ENCODE results near the gene OARD1. TPM values are rescaled to one million over a fixed set of nuclear protein-coding genes. Genes with fewer than 3 reads are reported as not detected.

OARD1 gene
- total and polyA plus RNA-seq, 4 donors = 17.1 to 43.2 (median 32.9) TPM

- WGBS (ENCODE audit: insufficient coverage) = no CpG with 5 or more reads among the region's 2 CpGs
- Histone ChIP-seq H3K4me1 (ENCODE audit: control insufficient read depth, insufficient read depth, low read length) (no peaks in the 10 kb centered on the region), H3K9me3 (ENCODE audit: control insufficient read depth, insufficient read depth, low read length) (no peaks in the 10 kb centered on the region), H3K4me3 (ENCODE audit: low read depth, low read length) (no peak overlapping the region), H3K27ac (ENCODE audit: low read depth, low read length) (no peak overlapping the region), H3K27me3 (ENCODE audit: control insufficient read depth, insufficient read depth, low read length) (no peaks in the 10 kb centered on the region), H3K36me3 (ENCODE audit: control insufficient read depth, insufficient read depth, low read length) (peaks cover 10% of the 10 kb centered on the region)
- DNase-seq (ENCODE audit: low read depth in 4 of 6, low spot score in 6 of 6) = peak in 1 of 6 donors; percentile 25
Observed at GRCh38 chr6:41077536-41077935, 5.4 kb upstream of the OARD1 start.

GRCh38 chr6:41075651-41076626, 3.8 kb upstream of the OARD1 start:
- Histone ChIP-seq H3K36me3 (ENCODE audit: control insufficient read depth, insufficient read depth, low read length) (peaks cover 6% of the 10 kb centered on the region), H3K27me3 (ENCODE audit: control insufficient read depth, insufficient read depth, low read length) (no peaks in the 10 kb centered on the region), H3K4me3 (ENCODE audit: low read depth, low read length) (no peak overlapping the region), H3K4me1 (ENCODE audit: control insufficient read depth, insufficient read depth, low read length) (no peaks in the 10 kb centered on the region), H3K27ac (ENCODE audit: low read depth, low read length) (no peak overlapping the region), H3K9me3 (ENCODE audit: control insufficient read depth, insufficient read depth, low read length) (no peaks in the 10 kb centered on the region)
- DNase-seq (ENCODE audit: low read depth in 4 of 6, low spot score in 6 of 6) = no peak
- WGBS (ENCODE audit: insufficient coverage) = 63% methylated on average over 1 of the region's 4 CpGs

GRCh38 chr6:41074692-41075436, 2.7 kb upstream of the OARD1 start:
- H3K36me3 ChIP-seq (ENCODE audit: control insufficient read depth, insufficient read depth, low read length) = no peaks in the 10 kb centered on the region
- peak overlapping the region; percentile 100 for H3K27ac ChIP-seq (ENCODE audit: low read depth, low read length)
- no peak for DNase-seq (ENCODE audit: low read depth in 4 of 6, low spot score in 6 of 6)
- H3K9me3 ChIP-seq (ENCODE audit: control insufficient read depth, insufficient read depth, low read length) = no peaks in the 10 kb centered on the region
- no peaks in the 10 kb centered on the region for H3K27me3 ChIP-seq (ENCODE audit: control insufficient read depth, insufficient read depth, low read length)
- H3K4me1 ChIP-seq (ENCODE audit: control insufficient read depth, insufficient read depth, low read length) = no peaks in the 10 kb centered on the region
- WGBS (ENCODE audit: insufficient coverage) = 86% methylated on average over 2 of the region's 11 CpGs
- peak overlapping the region; percentile 92 for H3K4me3 ChIP-seq (ENCODE audit: low read depth, low read length)

DNA sequence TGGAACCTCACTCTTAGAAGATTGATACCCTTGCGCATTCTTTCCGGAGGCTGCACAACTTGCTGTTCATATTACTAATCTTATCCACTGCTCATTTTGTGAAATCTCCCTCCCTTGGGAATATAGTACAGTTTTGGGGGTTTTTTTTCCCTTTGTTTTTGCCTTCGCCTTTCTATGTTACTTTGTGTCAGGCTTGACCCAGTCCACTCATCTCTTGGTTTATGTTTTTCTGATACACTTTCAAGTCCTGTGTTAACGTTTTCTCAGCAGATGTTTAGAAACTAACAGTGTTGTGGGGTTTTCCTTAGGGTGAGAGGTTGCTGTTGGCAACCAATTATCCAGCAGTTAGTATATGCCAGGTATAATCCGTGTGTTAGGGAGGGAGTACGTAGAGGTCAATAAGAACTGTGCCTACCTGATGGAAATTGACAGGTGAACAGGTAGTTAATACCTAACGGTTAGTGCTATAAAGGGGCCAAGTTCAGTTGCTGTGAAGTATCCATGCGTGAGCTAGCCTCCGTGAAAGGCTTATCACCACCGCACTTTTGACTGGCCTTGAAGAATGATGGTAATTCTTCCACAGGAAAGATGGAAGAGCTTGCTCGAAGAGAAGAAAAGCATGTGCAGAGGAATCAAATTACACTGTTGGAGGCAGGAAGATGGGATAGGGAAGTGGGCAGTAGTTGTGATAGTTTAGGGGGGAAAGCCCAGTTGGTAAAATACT, 2.0 kb upstream of the OARD1 start:
- Histone ChIP-seq H3K4me1 (ENCODE audit: control insufficient read depth, insufficient read depth, low read length) (no peaks in the 10 kb centered on the region), H3K9me3 (ENCODE audit: control insufficient read depth, insufficient read depth, low read length) (no peaks in the 10 kb centered on the region), H3K36me3 (ENCODE audit: control insufficient read depth, insufficient read depth, low read length) (no peaks in the 10 kb centered on the region), H3K27ac (ENCODE audit: low read depth, low read length) (peak overlapping the region; percentile 100), H3K27me3 (ENCODE audit: control insufficient read depth, insufficient read depth, low read length) (no peaks in the 10 kb centered on the region), H3K4me3 (ENCODE audit: low read depth, low read length) (peak overlapping the region; percentile 92)
- peak in 1 of 6 donors; percentile 6 for DNase-seq (ENCODE audit: low read depth in 4 of 6, low spot score in 6 of 6)
- WGBS (ENCODE audit: insufficient coverage) = 4% methylated on average over 8 of the region's 11 CpGs

DNA sequence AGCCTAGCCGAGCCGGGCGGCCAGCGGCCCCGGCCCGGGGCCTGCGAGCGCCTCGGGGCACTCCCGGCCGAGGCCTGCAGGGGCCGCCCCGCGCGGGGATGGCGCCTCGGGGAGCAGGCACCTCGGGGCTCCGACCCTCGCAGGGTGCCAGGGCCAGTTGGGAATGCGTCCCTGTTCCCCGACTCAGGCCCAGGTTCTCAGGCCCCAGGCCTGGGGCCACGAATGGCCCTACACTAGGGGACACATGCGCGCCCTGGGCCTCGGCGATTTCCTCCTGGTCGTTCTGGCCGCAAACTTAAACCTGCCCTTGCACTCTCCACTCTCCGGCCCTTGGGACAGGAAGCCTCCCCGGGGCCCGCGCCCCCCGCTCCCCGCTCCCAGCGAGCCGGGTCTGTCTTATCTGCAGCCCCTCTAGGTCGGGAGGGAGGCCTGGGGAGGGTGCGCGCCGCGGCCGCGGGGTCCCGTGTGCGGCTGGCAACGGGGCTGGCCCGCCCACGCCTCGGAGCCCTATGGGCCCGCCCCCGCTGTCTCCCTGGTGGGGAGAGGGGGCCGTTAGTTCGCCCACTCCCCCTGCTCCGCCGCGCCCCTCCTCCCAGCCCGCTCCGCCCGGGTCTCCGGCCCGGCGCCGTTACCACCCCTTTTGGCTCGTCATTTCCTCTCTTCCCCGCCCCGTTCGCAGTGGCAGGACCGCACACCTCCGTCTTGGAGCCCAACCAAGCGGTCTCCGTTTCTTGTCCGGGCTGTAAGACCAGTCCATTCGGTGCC, 1.2 kb upstream of the OARD1 start:
- H3K36me3 ChIP-seq (ENCODE audit: control insufficient read depth, insufficient read depth, low read length) = no peaks in the 10 kb centered on the region
- peak; percentile 47 to 94 (median 64) for DNase-seq (ENCODE audit: low read depth in 4 of 6, low spot score in 6 of 6)
- H3K4me3 ChIP-seq (ENCODE audit: low read depth, low read length) = peak overlapping the region; percentile 92
- H3K4me1 ChIP-seq (ENCODE audit: control insufficient read depth, insufficient read depth, low read length) = no peaks in the 10 kb centered on the region
- H3K27ac ChIP-seq (ENCODE audit: low read depth, low read length) = peak overlapping the region; percentile 100
- H3K9me3 ChIP-seq (ENCODE audit: control insufficient read depth, insufficient read depth, low read length) = no peaks in the 10 kb centered on the region
- H3K27me3 ChIP-seq (ENCODE audit: control insufficient read depth, insufficient read depth, low read length) = no peaks in the 10 kb centered on the region
- under 1% methylated on average over 64 of the region's 74 CpGs for whole genome bisulfite sequencing (ENCODE audit: insufficient coverage)

DNA sequence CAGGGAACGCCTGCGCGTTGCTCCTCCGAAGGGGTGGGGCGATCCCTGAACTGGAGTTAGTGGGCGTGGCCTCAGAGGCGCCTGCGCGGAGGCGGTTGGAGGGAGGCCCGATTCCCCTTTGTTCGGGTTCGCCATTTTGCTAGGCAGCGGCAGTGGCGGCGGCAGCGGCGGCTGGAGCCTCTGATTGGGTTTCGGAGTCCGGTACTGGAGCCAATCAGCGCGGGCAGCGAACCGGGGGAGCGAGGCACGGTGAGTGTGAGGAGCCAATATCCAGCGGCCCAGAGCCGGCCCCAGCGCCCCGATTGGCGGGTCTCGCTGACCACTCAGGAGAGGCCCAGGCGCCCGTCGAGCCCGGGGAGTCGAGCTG, 663 bp upstream of the OARD1 start, which contains the start of gene NFYA:
Gene NFYA, plus strand, starts transcription at position 139 of the 367 bp plus-strand sequence. CDS start 6,116 bp downstream, outside the sequence.
- no peak for DNase-seq (ENCODE audit: low read depth in 4 of 6, low spot score in 6 of 6)
- H3K36me3 ChIP-seq (ENCODE audit: control insufficient read depth, insufficient read depth, low read length) = no peaks in the 10 kb centered on the region
- no peaks in the 10 kb centered on the region for H3K4me1 ChIP-seq (ENCODE audit: control insufficient read depth, insufficient read depth, low read length)
- H3K27me3 ChIP-seq (ENCODE audit: control insufficient read depth, insufficient read depth, low read length) = no peaks in the 10 kb centered on the region
- 0% methylated on average over 37 of the region's 37 CpGs for WGBS (ENCODE audit: insufficient coverage)
- H3K27ac ChIP-seq (ENCODE audit: low read depth, low read length) = peak within 1 kb of the TSS; percentile 100
- H3K9me3 ChIP-seq (ENCODE audit: control insufficient read depth, insufficient read depth, low read length) = no peaks in the 10 kb centered on the region
- peak within 1 kb of the TSS; percentile 92 for H3K4me3 ChIP-seq (ENCODE audit: low read depth, low read length)

GRCh38 chr6:41071501-41071922, 644 bp downstream of the OARD1 start:
- H3K4me3 ChIP-seq (ENCODE audit: low read depth, low read length) = peak overlapping the region; percentile 92
- WGBS (ENCODE audit: insufficient coverage) = under 1% methylated on average over 13 of the region's 16 CpGs
- no peak for DNase-seq (ENCODE audit: low read depth in 4 of 6, low spot score in 6 of 6)

DNA sequence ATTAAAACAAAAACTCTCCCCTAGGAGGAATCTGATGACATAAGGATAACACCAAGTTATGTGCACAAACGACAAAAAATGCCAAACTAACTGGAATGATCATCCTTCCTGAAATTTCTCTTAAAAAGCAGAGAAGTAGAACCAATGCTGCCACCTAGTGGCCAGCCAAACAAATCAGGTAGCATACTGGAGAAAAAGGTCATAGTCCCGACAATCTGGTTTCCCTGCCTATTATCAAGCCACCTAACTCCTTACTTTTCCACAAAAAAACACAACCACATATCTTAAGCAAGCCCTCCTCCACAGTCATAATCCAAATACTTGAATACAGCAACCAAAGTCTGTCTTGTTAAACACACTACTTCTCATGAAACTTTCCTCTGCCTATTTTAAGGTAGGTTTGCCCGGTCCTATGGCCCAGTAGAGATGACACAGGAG, 5.3 kb downstream of the OARD1 start:
- 0% methylated on average over 2 of the region's 3 CpGs for WGBS (ENCODE audit: insufficient coverage)

More at GRCh38 chr6:41071501-41071922, 644 bp downstream of the OARD1 start:
- H3K27ac ChIP-seq (ENCODE audit: low read depth, low read length) = peak overlapping the region; percentile 100
- no peaks in the 10 kb centered on the region for H3K4me1 ChIP-seq (ENCODE audit: control insufficient read depth, insufficient read depth, low read length)
- no peaks in the 10 kb centered on the region for H3K36me3 ChIP-seq (ENCODE audit: control insufficient read depth, insufficient read depth, low read length)
- H3K9me3 ChIP-seq (ENCODE audit: control insufficient read depth, insufficient read depth, low read length) = no peaks in the 10 kb centered on the region
- H3K27me3 ChIP-seq (ENCODE audit: control insufficient read depth, insufficient read depth, low read length) = no peaks in the 10 kb centered on the region

More for the DNA sequence above, 5.3 kb downstream of the OARD1 start:
- H3K36me3 ChIP-seq (ENCODE audit: control insufficient read depth, insufficient read depth, low read length) = no peaks in the 10 kb centered on the region
- no peaks in the 10 kb centered on the region for H3K27me3 ChIP-seq (ENCODE audit: control insufficient read depth, insufficient read depth, low read length)
- no peak overlapping the region for H3K27ac ChIP-seq (ENCODE audit: low read depth, low read length)
- H3K4me3 ChIP-seq (ENCODE audit: low read depth, low read length) = no peak overlapping the region
- no peaks in the 10 kb centered on the region for H3K4me1 ChIP-seq (ENCODE audit: control insufficient read depth, insufficient read depth, low read length)
- DNase-seq (ENCODE audit: low read depth in 4 of 6, low spot score in 6 of 6) = peak; percentile 59 to 96 (median 73)
- H3K9me3 ChIP-seq (ENCODE audit: control insufficient read depth, insufficient read depth, low read length) = no peaks in the 10 kb centered on the region
